NCI-H2081 (cell line): ENCODE data around the gene ZNF354C.

Experiments
- DNase-seq, 2 experiments: peaks; one replicate each; lab custom pipeline; 2025; lab: John Stamatoyannopoulos, UW

Gene ZNF354C

GRCh38 chr5:179113945-179114641 is 53.9 kb downstream of the ZNF354C start:
- DNase-seq = no peak

- DNase-seq = no peak
These were observed 54.6 kb downstream of the ZNF354C start for GRCh38 chr5:179114756-179115155.

DNA sequence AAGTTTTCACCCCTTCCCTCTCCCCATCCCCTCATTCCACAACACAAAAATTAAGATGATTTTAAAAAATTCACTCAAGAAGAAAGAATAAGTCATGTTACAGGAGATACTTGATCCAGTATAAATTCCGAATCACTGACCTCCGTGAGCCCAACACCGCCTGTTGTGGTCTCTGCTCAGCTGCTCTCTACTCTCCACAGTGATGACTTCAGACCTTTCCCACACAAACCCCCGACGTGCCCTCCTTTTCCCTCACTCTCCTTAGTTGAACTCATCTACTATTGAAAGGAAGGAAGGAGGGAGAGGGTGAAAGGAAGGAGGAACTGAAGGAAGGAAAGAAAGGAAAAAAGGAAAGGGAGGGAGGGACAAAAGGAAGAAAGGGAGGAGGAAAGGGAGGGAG is 55.1 kb downstream of the ZNF354C start:
- no peak for DNase-seq

GRCh38 chr5:179115845-179116524 is 55.8 kb downstream of the ZNF354C start:
- no peak for DNase-seq

DNA sequence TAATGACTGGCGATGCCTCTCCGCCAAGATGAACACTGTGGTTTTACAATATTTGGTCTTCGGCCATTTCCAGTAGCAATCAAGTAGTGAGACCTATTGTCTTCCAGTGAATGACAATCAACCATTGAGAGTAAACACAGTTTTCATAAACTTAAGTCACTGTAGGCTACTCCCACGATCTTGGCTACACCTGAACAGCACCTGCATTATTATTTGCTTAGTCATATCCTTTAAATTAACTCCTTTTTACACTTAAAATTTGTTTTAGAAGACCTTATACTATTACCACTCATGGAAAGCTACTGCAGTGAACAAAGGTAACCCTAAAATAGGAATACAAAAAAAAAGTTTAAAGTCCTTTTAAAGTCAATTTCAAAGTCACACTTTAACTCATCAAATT is 58.2 kb downstream of the ZNF354C start:
- DNase-seq = no peak

- DNase-seq = no peak
These were observed 58.7 kb downstream of the ZNF354C start for GRCh38 chr5:179118756-179119414.

DNA sequence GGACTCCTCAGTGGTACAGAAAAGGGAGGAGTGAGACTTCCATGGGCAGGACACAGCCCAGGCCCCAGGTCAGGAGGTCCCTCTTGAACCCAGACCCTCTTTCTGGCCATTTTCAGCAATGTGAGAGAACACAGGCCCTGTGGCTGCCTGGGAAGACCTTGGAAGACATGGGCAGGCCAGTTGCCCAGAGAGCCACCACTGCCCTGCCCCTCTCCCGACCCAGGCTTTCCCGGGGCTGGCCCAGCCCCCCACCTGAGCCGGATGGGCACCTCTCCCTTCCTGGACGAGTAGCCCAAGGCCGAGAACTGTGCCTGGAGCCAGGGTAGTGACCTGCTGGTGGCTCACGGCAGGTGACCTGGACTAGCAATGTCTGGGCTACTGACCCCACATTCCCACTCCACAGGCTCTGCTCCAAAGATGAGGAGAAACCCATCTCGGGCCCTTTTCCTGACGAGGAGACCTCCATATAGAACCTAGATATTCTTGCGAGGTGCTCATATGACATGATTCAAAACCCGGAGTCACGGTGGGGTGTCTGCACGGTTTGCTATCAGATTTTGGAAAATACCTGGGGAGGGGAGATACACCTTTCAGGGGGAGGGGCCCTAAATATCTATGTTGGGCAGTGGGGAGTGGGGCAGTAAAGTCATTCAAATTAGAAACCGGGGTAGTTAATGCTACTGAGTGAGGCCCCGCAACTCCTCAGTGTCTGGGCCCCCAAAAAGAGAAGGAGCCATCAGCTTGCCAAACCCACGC is 59.4 kb downstream of the ZNF354C start:
- DNase-seq = no peak

DNA sequence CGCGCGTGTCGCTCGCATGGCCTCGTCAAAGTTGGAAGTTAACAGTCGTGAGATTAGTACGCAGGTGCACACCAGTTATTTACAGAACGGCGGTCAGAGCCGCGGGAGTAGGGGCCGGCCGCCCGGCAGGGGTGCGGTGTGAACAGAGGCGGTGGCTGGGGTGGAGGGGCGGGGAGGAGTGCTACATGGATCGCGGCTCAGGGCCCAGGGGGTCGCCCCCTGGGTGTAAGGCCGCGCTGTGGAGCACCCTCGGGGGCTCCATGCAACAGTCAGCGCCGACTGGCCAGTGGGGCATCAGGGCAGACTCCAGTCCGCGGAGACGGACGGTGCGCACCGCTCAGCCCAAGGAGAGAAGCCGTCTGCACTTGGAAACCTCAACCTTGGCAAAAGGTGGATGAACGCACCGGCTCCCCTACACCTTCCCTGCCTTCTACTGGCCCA is 60.3 kb downstream of the ZNF354C start:
- no peak for DNase-seq

- no peak for DNase-seq
These were observed 60.9 kb downstream of the ZNF354C start for GRCh38 chr5:179120951-179121666.

DNA sequence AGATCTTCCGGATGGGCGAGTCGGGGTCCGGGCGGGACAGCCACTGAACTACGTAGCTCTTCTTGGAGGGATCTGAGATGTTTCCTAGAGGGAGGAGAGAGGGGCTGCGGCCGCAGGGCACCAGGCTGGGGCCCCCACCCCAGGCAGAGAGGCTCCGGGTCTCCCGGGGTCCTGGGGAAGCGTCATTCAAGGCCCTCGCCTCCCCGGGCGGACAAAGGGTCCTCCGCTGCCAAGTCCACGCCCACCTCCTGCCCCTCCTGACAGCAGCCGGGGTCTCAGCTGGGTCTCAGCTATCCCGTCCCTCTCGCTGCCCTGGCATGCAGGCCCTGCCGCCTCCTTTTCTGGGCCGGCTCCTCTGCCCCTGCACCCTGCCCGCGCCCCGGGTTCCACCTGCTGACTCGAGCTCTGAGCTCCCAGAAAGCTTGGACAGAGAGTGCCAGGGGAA is 61.5 kb downstream of the ZNF354C start:
- no peak for DNase-seq

- DNase-seq = no peak
These were observed 62.4 kb downstream of the ZNF354C start for GRCh38 chr5:179122411-179123108.

DNA sequence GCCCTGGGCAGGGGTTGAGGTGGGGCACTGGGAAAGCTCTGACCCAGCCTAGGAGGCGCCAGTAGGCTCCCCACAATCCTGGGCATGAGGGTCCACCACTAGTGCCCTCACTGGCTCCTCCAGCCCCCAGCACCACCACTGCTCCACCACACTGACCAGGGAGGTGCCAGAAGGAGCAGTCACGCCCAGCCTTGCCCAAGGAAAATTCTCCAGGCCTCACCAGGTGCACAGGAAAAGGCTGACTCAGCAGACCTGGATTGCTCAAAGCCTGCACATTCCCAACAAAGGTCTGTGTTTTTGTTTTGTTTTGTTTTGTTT is 62.9 kb downstream of the ZNF354C start:
- DNase-seq = no peak

GRCh38 chr5:179123491-179124272 is 63.5 kb downstream of the ZNF354C start:
- DNase-seq = no peak

GRCh38 chr5:179124273-179124852 is 64.2 kb downstream of the ZNF354C start:
- DNase-seq = no peak

DNA sequence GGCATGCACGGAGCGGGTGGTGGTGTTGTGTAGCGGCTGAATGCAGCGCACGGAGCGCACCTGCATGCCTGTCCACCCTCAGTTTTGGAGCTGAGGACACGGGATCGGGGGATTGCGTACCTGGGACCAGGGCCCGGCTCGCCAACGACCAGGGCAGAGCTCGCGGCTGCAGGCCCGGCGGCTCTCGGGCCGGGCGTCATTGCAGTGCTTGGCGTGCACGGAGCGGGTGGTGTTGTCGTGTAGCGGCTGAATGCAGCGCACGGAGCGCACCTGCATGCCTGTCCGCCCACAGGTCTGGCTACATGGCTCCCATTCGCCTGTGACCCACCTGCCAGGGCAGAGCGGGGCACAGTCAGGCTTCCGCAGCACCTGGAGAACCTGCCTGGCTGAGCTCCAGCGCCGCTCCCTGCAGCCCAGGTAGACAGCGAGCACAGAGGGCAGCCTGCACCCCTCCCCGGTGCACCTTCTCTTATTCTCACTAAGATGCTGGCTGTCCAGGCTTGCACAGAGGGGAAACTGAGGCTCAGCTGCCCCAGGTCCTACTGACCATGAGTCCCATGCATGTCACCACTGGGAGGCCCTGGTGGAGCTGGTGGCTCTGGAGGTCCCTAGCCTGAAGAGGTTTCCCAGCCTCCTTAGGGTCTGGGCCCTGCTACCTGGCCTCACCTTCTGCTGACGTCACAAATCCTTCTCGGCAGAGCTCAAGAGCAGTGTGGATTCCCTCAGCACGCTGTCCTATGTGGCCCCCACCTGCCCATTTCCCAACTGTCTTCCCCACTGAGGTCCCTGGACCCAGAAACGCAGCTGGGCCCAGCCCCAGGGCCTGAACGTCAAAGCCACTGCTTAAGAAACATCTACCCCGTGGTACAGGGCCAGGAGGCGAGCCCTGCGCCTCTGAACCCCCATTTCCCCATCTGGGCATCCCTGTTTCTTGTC is 64.9 kb downstream of the ZNF354C start:
- DNase-seq = no peak

- DNase-seq = no peak
These were observed 65.8 kb downstream of the ZNF354C start for GRCh38 chr5:179125789-179126505.

GRCh38 chr5:179126506-179126991 is 66.4 kb downstream of the ZNF354C start:
- no peak for DNase-seq
